Stimulated activated CD8-positive, alpha-beta memory T cell treated with anti-CD3 and anti-CD28 coated beads, Interleukin-4, amount 100 ng/mL, for 24 hours (primary cell): ENCODE measurements around the gene NME3.

ENCODE experiments used
- DNase-seq: peaks from one replicate; pipeline ENCODE4 v3.0.0-alpha.2; 2020; ENCODE audit warnings: low read depth

Gene NME3

GRCh38 chr16:1793578-1794220 lies 22.4 kb upstream of the NME3 start, which contains the start of gene IGFALS:
IGFALS (minus strand) TSS chr16:1793705; CDS start chr16:1793652, 53 bp downstream.
- DNase-seq: no peak

- no peak for DNase-seq
These were observed 21.7 kb upstream of the NME3 start for GRCh38 chr16:1792836-1793577.

GRCh38 chr16:1791943-1792812 lies 20.8 kb upstream of the NME3 start:
- DNase-seq: no peak

- DNase-seq: no peak
These were observed 20.1 kb upstream of the NME3 start for GRCh38 chr16:1791256-1791942.

GRCh38 chr16:1790611-1791255 lies 19.4 kb upstream of the NME3 start:
- no peak for DNase-seq

GRCh38 chr16:1790261-1790610 lies 18.9 kb upstream of the NME3 start:
- DNase-seq: no peak

GRCh38 chr16:1789643-1790045 lies 18.3 kb upstream of the NME3 start:
- no peak for DNase-seq

GRCh38 chr16:1788708-1789100 lies 17.4 kb upstream of the NME3 start:
- DNase-seq: no peak

- no peak for DNase-seq
These were observed 16.9 kb upstream of the NME3 start for GRCh38 chr16:1788095-1788707.

GRCh38 chr16:1787322-1788094 lies 16.2 kb upstream of the NME3 start:
- DNase-seq: no peak

- no peak for DNase-seq
These were observed 15.6 kb upstream of the NME3 start for GRCh38 chr16:1787056-1787321.

GRCh38 chr16:1786242-1787055 lies 15.1 kb upstream of the NME3 start:
- DNase-seq: no peak

GRCh38 chr16:1785846-1786170 lies 14.5 kb upstream of the NME3 start:
- DNase-seq: no peak

- DNase-seq: no peak
These were observed 13.9 kb upstream of the NME3 start for GRCh38 chr16:1784977-1785845.

GRCh38 chr16:1782408-1783264 lies 11.3 kb upstream of the NME3 start, which contains the start of the genes NUBP2 and SPSB3:
NUBP2 (plus strand) TSS chr16:1782960; CDS start chr16:1783021, 61 bp downstream.
SPSB3 (minus strand) TSS chr16:1782571; CDS start chr16:1781483, 1,088 bp downstream.
- peak; percentile 96 for DNase-seq

GRCh38 chr16:1781758-1782407 lies 10.5 kb upstream of the NME3 start:
- no peak for DNase-seq

- DNase-seq: no peak
These were observed 9.9 kb upstream of the NME3 start for GRCh38 chr16:1781254-1781653.
